Erythroblast (primary cell): ENCODE data around the gene ANKRD49.

Source experiments
- GATA1 ChIP-seq: IDR thresholded peaks from 2 replicates; pipeline ENCODE4 v1.6.1; 2011; ENCODE audit warnings: low read depth, mild to moderate bottlenecking, control low read depth, low read length, moderate library complexity
- POLR2A ChIP-seq: IDR thresholded peaks from 2 replicates; pipeline ENCODE4 v1.6.1; 2011; ENCODE audit warnings: mild to moderate bottlenecking, low read length

GRCh38 chr11:94477624-94478023, 16.2 kb upstream of the ANKRD49 start:
- TF ChIP-seq POLR2A (no peak), GATA1 (no peak)
